HG03135 (cell line): ENCODE measurements around the gene GALNT15.

Experiments
- ATAC-seq: cut with Tn5 transposase; IDR thresholded peaks from one replicate; pipeline ENCODE4 v1.9.1; 2021; ENCODE audit warnings: mild to moderate bottlenecking, moderate library complexity; ENCODE audit not compliant: unreplicated experiment

Gene GALNT15

GRCh38 chr3:16151109-16151508, 23.4 kb upstream of the GALNT15 start:
- ATAC-seq, result no peak

GRCh38 chr3:16168211-16168610, 6.3 kb upstream of the GALNT15 start:
- no peak for ATAC-seq

DNA sequence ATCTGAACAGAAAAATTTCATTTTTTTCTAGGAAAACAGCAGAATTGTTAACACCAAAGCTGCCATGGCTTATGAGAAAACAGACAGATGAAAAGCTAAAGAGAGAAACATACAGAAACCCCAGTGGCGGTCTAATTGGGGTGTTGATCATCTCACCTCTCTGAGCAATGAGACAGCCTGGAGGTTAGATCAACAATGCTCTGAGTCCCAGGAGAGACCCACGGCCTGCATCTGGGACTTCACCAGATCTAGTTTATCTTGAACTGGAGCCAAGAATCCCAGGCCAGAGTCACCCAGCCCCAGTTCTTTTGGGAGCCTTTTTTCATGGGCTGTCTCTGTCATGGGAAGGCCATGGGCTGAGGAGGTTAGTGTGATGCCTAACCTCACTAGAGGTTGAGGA, 3.5 kb upstream of the GALNT15 start:
- ATAC-seq, result no peak

- ATAC-seq, result no peak
Measured at GRCh38 chr3:16171825-16172224, 2.7 kb upstream of the GALNT15 start.

- no peak for ATAC-seq
Measured at GRCh38 chr3:16173283-16174025, 1.0 kb upstream of the GALNT15 start.

DNA sequence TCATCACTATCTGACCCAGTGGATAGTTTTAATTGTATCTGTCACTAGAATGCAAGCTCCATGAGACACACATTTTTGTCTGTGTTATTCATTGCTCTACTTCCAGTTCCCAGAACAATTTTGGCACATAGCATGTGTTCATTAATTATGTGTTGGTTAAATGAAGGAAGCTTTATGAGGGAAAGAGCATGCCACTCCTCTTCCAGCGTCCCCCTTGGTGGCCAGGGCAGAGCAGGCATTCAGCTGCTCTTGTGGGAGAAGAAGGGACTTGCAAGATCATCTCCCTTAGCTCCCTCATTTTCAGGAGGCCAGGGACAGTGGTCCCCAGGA, 489 bp upstream of the GALNT15 start:
- ATAC-seq, result no peak

GRCh38 chr3:16174976-16175901, 759 bp downstream of the GALNT15 start:
- no peak for ATAC-seq

GRCh38 chr3:16176391-16177030, 2.0 kb downstream of the GALNT15 start:
- no peak for ATAC-seq

GRCh38 chr3:16177382-16177781, 2.9 kb downstream of the GALNT15 start:
- no peak for ATAC-seq

GRCh38 chr3:16177962-16178627, 3.6 kb downstream of the GALNT15 start:
- peak; percentile 76 for ATAC-seq

DNA sequence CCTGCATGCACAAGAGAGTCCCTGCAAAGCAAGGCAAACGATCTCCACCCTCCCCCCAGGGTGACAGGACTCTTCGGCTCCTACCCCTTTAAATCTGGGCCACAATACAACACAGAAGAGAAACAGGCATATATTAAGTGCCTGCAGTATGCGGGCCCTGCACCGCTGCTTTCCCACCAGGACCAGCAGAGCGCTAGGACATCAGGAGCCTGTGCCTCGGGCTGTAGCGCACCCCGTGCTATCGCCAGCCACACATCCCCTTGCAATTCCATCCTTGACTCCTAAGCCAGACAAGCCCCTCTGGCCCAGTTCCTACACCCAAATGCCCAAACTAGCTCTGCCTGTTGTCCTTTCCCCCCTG, 4.1 kb downstream of the GALNT15 start:
- ATAC-seq, result no peak

- no peak for ATAC-seq
Measured at GRCh38 chr3:16179261-16179660, 4.8 kb downstream of the GALNT15 start.

- ATAC-seq, result no peak
Measured at GRCh38 chr3:16179771-16180736, 5.6 kb downstream of the GALNT15 start.

GRCh38 chr3:16180737-16181134, 6.3 kb downstream of the GALNT15 start:
- no peak for ATAC-seq

GRCh38 chr3:16181361-16181760, 6.9 kb downstream of the GALNT15 start:
- ATAC-seq, result no peak

DNA sequence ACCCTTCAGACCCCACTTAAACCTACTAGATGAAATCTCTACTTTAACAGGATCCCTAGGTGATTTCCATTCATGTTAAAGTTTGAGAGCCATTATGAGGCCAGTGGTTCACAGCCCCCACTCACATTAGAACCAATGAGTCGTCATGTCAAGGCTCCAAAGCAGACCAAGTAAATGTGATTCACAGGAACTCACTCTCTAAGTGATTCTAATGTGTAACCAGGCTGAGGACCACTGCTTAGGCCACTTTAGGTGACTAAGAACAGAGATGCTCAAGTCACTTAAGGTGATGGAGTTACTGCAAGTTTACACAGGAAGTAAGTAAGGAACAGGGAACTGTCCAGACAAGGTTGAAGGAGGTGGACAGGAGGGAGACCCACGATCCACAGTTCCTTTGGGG, 7.7 kb downstream of the GALNT15 start:
- no peak for ATAC-seq

DNA sequence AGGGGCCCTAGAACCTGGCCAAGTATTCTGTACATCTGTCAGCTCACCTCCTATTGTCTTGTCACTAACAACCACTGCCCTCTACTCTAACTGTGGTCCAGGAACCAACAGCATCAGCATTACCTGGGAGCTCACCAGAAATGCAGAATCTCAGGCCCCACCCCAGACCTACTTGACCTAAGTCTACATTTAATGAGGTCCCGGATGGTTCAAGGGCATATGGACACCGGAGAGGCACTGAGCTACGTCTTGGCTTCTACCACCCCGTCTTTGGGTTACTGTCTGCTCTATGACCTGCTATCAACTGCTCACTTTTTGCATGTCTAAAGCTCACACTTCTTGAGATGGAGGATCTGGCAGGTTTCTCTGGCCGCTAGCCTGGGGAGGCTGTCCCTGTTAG, 8.1 kb downstream of the GALNT15 start:
- no peak for ATAC-seq

DNA sequence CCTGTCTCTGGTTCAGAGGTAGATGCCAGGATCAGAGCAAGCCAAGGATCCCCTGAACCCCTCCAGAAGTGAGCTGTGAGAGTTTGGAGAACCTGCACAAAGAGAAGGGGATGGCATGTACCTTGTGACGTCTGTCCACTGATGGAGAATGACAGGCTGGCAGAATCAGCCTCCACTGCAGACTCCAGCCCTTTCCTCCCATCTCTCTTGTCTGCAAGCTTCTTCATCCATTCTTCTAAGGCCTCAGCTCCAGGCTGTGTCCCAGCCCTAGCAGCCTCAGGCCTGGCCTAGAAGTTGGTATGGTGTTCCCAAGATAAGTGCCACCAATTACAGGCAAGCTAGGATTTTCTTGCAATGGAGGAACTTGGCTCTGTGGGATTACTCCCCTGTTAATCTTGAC, 8.6 kb downstream of the GALNT15 start:
- no peak for ATAC-seq

- ATAC-seq, result no peak
Measured at GRCh38 chr3:16183601-16184270, 9.3 kb downstream of the GALNT15 start.

DNA sequence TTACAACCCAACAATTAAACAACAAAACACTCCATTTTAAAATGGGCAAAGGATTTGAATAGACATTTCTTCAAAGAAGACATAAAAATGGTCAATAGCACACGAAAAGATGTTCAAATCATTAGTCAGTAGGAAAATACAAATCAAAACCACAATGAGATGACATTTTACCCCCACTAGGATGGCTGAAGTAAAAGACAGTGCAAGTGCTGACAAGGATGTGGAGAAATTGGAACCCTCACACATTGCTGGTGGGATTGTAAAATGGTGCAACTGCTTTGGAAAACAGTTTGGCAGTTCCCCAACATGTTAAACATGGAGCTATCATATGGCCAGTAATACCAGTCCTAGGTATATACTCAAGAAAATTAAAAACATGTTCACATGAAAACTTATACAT, 11.6 kb downstream of the GALNT15 start:
- no peak for ATAC-seq
